Measurements from ENCODE around the gene PJVK.

Gene PJVK

DNA sequence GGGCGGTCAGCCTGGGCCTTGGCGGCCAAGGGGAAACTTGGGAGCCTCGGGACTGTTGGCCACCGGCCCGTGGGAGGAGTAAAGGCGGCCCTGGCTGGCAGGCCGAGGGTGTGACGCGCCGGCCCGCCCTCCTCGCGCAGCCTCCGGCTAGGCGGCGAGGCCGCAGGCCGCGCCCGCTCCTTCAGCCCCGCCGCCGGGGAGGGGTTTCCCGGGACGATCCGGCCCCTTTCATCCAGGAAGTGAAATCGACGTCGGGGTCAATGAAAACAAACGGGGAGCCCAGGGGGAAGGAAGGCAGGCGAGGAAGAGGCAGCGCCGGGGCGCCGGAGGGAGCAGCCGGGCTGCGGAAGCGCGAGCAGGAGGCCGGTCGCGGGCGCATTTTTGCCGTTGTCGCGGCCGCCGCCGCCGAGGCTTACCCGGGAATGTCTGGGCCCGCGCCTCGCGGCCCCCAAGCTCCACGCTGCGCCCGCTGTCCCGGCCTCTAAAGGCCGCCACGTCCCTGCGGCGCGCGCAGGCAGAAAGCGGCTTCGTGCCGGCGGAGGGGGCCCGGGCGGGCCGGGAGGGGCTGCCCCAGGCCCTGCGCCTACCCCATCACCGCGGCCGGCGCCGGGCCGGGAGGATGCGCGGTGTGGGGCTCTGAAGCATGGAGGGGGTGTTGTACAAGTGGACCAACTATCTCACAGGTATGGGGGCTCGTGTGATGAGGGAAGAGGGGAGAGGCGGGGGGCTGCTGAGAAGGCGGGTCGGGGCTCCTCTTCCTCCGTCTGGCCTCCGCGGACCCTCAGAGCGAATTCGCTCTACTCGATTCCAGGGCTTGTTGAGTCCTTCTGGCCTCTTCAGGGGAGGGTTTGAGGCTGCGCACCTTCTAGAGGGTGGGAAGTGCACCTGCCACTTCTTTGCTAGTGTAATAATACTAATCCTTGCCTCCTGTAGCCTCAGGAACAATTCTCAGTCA, 29.3 kb downstream of the PJVK start, which contains the start of gene PLEKHA3:
Gene PLEKHA3 (plus strand): TSS at position 231 of the 955 bp plus-strand sequence. CDS start 413 bp downstream, at position 644.
- Histone ChIP-seq H3K36me3 (ENCODE audit: insufficient read depth, low read length) (no peaks in the 10 kb centered on the region), H3K9ac (ENCODE audit: insufficient read length) (peak within 1 kb of the TSS; percentile 75), H3K9me3 (ENCODE audit: low read depth, low read length) (no peaks in the 10 kb centered on the region), H3K27ac (peak within 1 kb of the TSS; percentile 22; the same call in 1 of the 2 replicates), H3K4me3 (peak within 1 kb of the TSS; percentile 79)
- TF ChIP-seq FOXP2 (optimal IDR thresholded peaks at IDR 0.05; ENCODE audit: control extremely low read depth, extremely low read length, insufficient read depth) (no peak), POLR2AphosphoS5 (IDR thresholded peaks at IDR 0.05; ENCODE audit: borderline replicate concordance, low read depth, low read length) (peak; percentile 57), EZH2 (IDR thresholded peaks at IDR 0.05) (no peak)
- DNase-seq (ENCODE audit: low read depth, low spot score) = no peak

DNA sequence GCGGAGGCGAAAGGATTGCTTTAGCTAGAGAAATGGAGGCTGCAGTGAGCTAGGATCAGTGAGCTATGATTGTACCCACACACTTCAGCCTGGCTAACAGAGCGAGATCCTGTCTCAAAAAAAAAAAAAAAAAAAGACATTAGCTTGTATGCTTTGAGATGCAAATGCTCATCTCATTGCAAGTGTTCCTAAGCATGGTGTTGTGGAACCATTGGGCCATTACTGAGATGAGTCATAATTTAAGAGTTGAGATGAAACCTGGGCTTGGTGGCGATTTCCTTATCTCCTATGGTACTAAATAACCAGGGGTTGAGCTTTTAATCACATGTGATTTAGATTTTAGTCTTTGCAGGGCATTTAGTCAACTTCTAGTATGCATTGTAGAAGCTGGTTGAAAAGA, 31.3 kb downstream of the PJVK start:
- Histone ChIP-seq H3K4me3 (no peak overlapping the region), H3K9me3 (ENCODE audit: low read depth, low read length) (no peaks in the 10 kb centered on the region), H3K36me3 (ENCODE audit: insufficient read depth, low read length) (peaks cover 8% of the 10 kb centered on the region; the same call in 1 of the 2 replicates), H3K27ac (no peak overlapping the region), H3K9ac (ENCODE audit: insufficient read length) (no peak overlapping the region)
- DNase-seq (ENCODE audit: low read depth, low spot score) = no peak
- TF ChIP-seq POLR2AphosphoS5 (IDR thresholded peaks at IDR 0.05; ENCODE audit: borderline replicate concordance, low read depth, low read length) = no peak
- TF ChIP-seq FOXP2 (optimal IDR thresholded peaks at IDR 0.05; ENCODE audit: control extremely low read depth, extremely low read length, insufficient read depth) = no peak
- TF ChIP-seq EZH2 (IDR thresholded peaks at IDR 0.05) = no peak

DNA sequence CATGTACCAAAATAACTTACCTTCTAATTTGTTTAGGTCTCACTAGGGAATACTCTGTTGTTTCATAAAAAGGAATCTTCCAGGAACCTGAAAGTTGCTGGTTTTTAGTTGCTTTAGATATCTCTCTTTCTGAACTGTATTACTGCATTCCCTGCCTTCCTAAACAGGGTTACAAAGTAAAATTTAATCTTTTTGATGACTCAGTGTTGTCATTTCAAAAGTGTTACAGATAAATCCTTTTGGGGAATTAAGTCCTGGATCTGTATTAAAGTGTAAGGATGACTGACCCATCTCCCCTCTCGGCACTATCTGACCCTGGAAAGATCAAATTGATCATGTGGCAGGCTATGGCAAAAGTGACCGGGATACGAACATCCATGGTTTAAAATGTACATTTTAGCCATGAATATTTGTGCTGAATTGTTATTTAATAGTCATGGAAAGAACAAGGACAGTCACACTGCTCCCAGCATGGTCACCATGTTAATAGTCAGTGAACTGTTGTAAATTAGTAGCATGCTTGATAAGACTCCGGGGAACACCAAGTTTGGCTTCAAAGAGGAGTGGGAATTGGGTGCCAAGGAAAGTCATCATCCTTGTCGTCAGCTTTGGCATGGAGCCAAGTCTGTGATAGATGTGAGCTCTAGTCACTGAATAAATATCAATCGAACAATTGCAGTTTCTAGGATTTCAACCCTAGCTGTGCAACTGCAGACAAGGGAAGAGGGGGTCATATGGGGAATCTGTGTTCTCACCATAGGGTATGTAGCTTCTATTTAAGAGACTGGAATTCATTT, 33.3 kb downstream of the PJVK start:
- H3K36me3 ChIP-seq (ENCODE audit: insufficient read depth, low read length) = peaks cover 8% of the 10 kb centered on the region; the same call in 1 of the 2 replicates
- no peak for DNase-seq (ENCODE audit: low read depth, low spot score)
- H3K4me3 ChIP-seq = no peak overlapping the region
- no peak overlapping the region for H3K27ac ChIP-seq
- no peak overlapping the region for H3K9ac ChIP-seq (ENCODE audit: insufficient read length)
- TF ChIP-seq EZH2 (IDR thresholded peaks at IDR 0.05) = no peak
- no peak for TF ChIP-seq POLR2AphosphoS5 (IDR thresholded peaks at IDR 0.05; ENCODE audit: borderline replicate concordance, low read depth, low read length)
- no peak for TF ChIP-seq FOXP2 (optimal IDR thresholded peaks at IDR 0.05; ENCODE audit: control extremely low read depth, extremely low read length, insufficient read depth)
- no peaks in the 10 kb centered on the region for H3K9me3 ChIP-seq (ENCODE audit: low read depth, low read length)

DNA sequence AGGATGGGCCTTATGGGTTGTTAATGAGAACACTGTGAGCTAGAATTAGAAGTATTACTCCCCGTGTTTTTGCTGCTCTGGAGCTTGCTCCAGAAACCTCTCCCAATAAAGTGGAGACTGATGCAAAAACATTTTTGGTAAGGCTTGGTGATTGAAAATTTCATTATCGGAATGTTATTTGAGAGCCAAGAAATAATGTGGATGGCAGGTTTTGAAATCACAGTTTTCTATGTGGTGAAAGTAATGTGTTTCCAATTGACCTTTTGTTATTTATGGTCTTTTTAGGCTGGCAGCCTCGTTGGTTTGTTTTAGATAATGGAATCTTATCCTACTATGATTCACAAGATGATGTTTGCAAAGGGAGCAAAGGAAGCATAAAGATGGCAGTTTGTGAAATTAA, 34.2 kb downstream of the PJVK start:
- peaks cover 14% of the 10 kb centered on the region; the same call in 1 of the 2 replicates for H3K36me3 ChIP-seq (ENCODE audit: insufficient read depth, low read length)
- H3K27ac ChIP-seq = no peak overlapping the region
- no peak overlapping the region for H3K9ac ChIP-seq (ENCODE audit: insufficient read length)
- TF ChIP-seq EZH2 (IDR thresholded peaks at IDR 0.05) (no peak), FOXP2 (optimal IDR thresholded peaks at IDR 0.05; ENCODE audit: control extremely low read depth, extremely low read length, insufficient read depth) (no peak), POLR2AphosphoS5 (IDR thresholded peaks at IDR 0.05; ENCODE audit: borderline replicate concordance, low read depth, low read length) (no peak)
- no peak overlapping the region for H3K4me3 ChIP-seq
- DNase-seq (ENCODE audit: low read depth, low spot score) = no peak
- no peaks in the 10 kb centered on the region for H3K9me3 ChIP-seq (ENCODE audit: low read depth, low read length)

DNA sequence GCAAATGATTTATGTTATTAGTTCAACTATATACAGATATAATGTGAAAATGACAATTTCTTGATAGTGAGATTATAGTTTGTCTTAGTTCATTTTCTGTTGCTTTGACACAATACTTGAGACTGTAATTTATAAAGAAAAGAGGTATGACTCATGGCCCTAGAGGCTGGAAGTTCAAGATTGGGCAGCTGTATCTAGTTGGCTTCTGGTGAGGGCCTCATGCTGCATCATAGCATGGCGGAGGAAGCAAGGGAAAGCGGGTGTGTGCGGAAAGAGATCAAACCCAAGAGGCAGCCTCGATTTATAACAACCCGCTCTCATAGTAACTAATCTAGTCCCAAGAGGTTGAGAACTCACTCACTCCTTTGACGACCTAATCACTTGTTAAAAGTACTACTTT, 40.4 kb downstream of the PJVK start:
- H3K27ac ChIP-seq = no peak overlapping the region
- H3K36me3 ChIP-seq (ENCODE audit: insufficient read depth, low read length) = peaks cover 46% of the 10 kb centered on the region
- H3K9me3 ChIP-seq (ENCODE audit: low read depth, low read length) = no peaks in the 10 kb centered on the region
- DNase-seq (ENCODE audit: low read depth, low spot score) = no peak
- H3K4me3 ChIP-seq = no peak overlapping the region
- TF ChIP-seq EZH2 (IDR thresholded peaks at IDR 0.05) (no peak), POLR2AphosphoS5 (IDR thresholded peaks at IDR 0.05; ENCODE audit: borderline replicate concordance, low read depth, low read length) (no peak), FOXP2 (optimal IDR thresholded peaks at IDR 0.05; ENCODE audit: control extremely low read depth, extremely low read length, insufficient read depth) (no peak)
- H3K9ac ChIP-seq (ENCODE audit: insufficient read length) = no peak overlapping the region

DNA sequence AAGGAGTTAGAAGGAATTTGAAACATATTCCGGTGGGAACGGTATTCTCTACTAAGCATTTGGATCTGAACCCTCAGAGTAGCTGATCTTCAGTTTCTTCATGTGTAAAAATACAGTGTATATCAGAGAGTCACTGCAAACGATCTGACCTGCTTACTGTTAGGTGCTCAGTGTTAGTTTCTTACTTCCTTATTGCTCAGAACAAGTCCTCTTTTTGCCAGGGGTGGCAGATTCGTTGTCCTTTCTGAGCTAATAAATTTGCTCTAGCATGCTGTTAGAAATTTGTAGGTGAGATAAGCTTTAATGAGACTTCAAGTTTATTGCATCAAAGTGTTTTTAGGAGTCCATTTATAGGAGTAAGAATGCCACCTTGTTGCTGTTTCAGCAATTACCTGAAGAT, 44.9 kb downstream of the PJVK start:
- Histone ChIP-seq H3K4me3 (no peak overlapping the region), H3K9ac (ENCODE audit: insufficient read length) (no peak overlapping the region), H3K27ac (no peak overlapping the region), H3K36me3 (ENCODE audit: insufficient read depth, low read length) (peaks cover 52% of the 10 kb centered on the region), H3K9me3 (ENCODE audit: low read depth, low read length) (no peaks in the 10 kb centered on the region)
- TF ChIP-seq POLR2AphosphoS5 (IDR thresholded peaks at IDR 0.05; ENCODE audit: borderline replicate concordance, low read depth, low read length) (no peak), EZH2 (IDR thresholded peaks at IDR 0.05) (no peak), FOXP2 (optimal IDR thresholded peaks at IDR 0.05; ENCODE audit: control extremely low read depth, extremely low read length, insufficient read depth) (no peak)
- DNase-seq (ENCODE audit: low read depth, low spot score) = no peak

DNA sequence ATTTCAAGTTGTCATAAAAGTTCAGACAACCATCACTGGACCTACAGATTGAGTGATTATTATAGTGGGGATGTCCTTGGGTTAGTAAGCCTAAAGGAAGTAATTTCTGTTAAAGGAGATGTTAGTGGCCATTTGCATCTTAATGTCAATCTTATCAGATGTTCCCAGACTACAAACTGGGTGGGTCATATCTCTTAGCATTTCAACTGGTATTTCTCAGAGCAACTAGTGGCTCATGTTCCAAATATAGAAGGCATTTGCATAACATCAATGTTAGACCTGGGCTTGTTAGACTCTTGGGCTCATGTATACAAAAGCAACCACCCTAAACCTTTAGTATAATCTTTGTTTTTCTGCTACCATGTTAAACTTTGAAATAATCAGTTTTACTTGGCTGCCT, 47.0 kb downstream of the PJVK start:
- no peaks in the 10 kb centered on the region for H3K9me3 ChIP-seq (ENCODE audit: low read depth, low read length)

DNA sequence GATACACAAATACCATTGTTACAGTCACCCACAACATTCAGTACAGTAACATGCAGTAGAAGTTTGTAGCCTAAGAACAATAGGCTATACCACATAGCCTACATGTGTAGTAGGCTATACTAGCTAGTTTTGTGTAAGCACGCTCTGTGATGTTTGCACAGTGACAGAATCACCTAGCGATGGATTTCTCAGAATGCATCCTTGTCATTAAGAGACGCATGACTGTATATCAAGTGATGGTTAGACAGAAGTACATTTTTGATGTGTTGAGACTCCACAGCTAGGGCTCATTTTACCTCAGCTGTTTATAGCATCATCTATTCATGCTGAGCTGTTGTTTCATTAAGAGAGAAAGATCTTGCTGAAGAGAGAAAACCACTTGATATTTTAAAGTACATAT, 48.5 kb downstream of the PJVK start:
- H3K27ac ChIP-seq = no peak overlapping the region
- TF ChIP-seq POLR2AphosphoS5 (IDR thresholded peaks at IDR 0.05; ENCODE audit: borderline replicate concordance, low read depth, low read length) (no peak), FOXP2 (optimal IDR thresholded peaks at IDR 0.05; ENCODE audit: control extremely low read depth, extremely low read length, insufficient read depth) (no peak), EZH2 (IDR thresholded peaks at IDR 0.05) (no peak)
- no peak overlapping the region for H3K4me3 ChIP-seq
- no peak overlapping the region for H3K9ac ChIP-seq (ENCODE audit: insufficient read length)
- DNase-seq (ENCODE audit: low read depth, low spot score) = no peak
- H3K36me3 ChIP-seq (ENCODE audit: insufficient read depth, low read length) = peaks cover 63% of the 10 kb centered on the region
- H3K9me3 ChIP-seq (ENCODE audit: low read depth, low read length) = no peaks in the 10 kb centered on the region

More for the DNA sequence above, 47.0 kb downstream of the PJVK start:
- DNase-seq (ENCODE audit: low read depth, low spot score) = no peak
- no peak for TF ChIP-seq EZH2 (IDR thresholded peaks at IDR 0.05)
- TF ChIP-seq FOXP2 (optimal IDR thresholded peaks at IDR 0.05; ENCODE audit: control extremely low read depth, extremely low read length, insufficient read depth) = no peak
- no peak for TF ChIP-seq POLR2AphosphoS5 (IDR thresholded peaks at IDR 0.05; ENCODE audit: borderline replicate concordance, low read depth, low read length)
- Histone ChIP-seq H3K4me3 (no peak overlapping the region), H3K27ac (no peak overlapping the region), H3K36me3 (ENCODE audit: insufficient read depth, low read length) (peaks cover 65% of the 10 kb centered on the region), H3K9ac (ENCODE audit: insufficient read length) (no peak overlapping the region)

All from SK-N-MC (cell line).